Measurements from ENCODE around the gene GNB1. TPM values are rescaled to one million over a fixed set of nuclear protein-coding genes. Genes with fewer than 3 reads are reported as not detected.
"Not testable (repeated sequence)": the region's sequence is repeated elsewhere in the genome, so short reads cannot be mapped to it uniquely, and the experiment has no call there.

The GNB1 gene
- total RNA-seq, 1 experiment from 2014 or later: 74.5 TPM

DNA sequence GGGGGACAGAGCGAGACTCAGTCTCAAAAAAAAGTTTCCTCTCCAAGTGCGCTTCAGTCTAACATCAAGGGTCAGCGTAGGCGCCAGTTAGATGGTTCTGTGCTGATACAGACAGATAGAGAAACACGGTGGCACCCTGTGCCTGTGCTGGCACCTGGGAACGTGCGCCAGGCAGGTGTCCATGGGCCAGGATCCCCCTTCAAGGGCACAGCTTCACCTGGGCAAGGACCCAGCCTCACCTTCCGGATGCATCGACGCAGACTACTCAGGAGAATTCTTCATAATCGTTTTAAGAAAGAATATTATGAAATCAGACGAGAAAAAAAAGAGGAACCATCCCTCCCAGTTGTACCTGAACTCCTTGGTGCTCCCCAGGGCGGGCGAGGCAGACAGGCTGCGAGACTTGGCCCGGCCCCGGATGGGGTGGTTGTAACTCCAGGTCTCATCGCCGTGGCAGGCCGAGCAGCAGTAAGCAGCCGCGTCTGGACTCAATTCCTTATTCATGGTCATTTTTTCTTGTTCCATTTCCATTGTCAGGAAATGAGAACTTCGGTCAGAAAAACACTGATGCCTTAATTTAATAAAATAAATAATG, 125.9 kb downstream of the GNB1 start:
- DNase-seq (ENCODE audit: low read depth): no peak

DNA sequence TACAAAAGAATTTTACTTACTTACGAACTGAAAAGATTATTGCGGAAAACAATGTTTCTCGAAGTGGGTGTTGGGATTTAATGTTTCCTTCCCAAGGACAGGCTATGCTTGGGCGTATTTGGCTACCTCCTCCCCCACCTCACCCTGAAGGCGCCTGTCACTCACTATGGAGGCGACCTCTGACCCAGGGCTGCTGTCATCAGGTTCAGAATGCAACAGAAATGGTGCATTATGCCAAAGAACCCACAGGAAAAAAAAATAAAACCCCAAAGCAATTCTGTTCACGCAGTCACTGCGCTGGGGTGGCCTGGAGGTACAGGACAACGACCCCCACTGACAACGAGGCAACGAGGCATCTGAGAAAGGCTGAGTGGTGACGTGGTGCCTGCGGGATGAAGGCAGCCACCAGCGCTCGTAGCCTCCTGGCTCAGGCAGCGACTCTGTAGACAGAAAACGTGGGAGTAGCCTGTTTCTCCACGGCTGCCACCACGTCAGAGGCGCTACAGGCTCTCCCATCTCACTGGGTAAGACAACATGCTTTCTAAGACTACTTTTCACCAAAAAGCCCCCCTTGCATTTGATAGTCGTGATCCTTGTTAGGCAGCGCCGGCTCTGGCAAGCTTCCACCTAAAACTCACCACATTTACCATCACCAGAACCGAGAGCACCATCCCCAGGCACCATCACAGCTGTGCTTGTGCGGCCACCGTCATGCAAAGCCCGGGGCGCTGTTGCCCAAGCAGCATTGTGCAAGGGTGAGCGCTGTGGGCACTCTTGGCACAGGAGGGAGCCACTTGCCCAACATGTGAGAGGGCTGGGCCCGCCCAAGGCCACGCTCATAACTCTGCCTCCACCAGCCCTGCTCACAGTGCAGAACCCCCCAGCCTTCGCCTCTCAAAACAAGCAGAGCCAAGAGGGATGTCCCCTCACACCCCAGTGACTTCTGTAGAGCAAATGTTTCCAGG, 126.9 kb downstream of the GNB1 start:
- no peak for DNase-seq (ENCODE audit: low read depth)

DNA sequence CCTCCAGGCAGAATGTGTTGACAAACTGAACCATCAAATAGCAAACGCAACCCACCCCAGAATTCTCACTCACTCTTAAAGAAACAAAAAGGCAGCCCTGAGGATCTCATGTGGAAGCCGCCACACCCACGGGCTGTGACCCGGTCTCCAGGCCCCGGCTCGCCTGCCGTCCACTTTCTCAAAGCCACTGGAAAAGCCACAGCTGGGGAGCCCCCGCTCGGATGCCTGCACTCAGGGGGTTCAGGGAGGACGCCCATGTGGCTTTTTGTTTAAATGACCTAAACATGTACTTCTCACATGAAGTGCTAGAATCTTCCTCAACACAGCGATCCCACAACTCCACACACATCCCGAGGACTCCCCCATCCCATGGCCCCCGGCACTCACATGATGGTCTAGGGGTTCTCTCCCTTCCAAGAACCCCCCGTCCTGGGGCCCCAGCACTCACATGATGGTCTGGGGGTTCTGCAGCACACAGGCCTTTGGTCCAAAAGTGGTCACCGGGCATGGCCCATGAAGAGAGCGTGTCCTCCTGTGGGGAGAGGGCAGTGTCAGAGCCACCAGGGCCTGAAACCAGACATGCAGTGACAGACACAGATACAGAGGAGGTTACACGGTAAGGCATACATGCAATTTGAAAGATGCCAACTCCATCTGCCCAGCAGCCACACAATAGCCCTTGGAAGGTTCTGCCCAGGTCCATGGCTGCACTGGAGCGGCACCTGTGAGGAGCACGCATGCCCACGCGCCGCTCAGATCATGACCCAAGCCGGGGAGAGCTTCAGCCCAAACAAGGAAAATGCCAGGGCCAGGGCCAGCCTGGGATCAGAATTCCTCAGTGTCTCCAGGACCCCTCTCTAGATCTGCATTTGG, 129.1 kb downstream of the GNB1 start:
- DNase-seq (ENCODE audit: low read depth): no peak

DNA sequence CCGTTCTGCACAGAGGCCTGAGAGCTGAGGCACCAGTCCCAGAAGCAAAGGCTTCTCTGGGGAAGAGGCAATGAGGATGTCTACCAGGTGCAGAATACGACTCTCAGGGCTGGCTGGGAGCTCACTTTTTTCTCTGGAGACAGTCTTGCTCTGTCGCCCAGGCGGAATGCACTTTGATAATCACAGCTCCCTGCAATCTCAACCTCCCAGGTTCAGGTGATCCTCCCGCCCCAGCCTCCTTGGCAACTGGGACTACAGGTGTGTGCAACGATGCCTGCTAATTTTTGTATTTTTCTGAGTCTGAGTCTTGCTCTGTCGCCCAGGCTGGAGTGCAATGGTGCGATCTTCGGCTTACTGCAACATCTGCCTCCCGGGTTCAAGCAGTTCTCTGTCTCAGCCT, 130.2 kb downstream of the GNB1 start:
- no peak for DNase-seq (ENCODE audit: low read depth)

DNA sequence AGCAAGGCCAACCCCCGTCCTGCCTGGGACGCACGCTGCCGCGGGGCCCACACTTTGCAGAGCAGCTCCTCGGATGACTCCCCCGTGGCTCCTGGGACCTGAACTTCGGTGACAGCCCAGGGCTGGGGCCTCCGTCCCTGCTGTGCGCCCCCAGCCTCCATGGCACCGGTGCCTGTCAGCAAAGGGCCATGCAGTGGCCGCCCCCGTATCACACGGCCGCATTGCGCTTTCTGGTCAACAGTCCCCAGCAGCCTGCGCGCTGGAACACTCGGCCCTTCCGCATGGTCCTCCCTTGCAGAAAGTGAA, 130.6 kb downstream of the GNB1 start:
- DNase-seq (ENCODE audit: low read depth): no peak

DNA sequence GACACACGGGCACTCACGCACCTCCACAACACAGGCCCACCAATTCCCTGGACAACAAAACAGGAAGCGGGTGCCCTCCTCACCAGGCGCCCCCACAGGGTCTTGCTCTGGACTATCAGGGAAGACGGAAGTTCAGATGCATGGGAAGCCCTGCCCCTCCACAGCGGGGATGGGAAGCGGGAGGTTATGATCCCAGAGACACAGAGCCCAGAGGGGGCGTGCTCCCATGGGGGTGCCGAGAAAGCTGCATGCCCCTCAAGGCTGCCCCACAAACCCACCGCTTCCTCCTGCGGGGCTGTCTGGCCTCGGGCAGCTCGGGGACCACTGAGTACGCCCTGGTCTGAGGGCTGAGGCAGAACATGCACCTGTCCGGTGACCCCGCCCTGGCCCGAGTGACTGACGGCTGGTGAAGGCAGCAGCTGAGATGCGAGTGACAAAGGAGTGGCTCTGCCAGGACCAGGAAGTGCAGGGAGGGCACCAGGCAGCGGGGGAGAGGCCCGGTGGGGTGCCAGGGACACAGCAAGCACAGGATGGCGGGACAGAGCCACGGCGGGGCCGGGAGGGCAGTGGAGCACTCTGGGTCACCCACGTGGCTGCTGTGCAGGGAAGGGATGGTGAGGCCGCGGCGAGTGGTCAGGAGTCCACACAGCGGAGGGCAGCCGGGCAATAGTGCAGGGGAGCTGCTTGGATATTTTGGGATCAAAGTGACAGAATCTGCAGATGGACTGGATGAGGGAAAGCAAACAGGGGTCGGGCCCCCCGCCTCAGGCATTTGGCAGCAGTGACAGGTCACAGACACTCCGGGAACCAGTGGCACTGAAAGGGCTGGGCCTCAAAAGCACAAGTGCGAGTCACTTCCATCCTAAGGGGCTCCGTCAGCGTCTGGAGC, 131.2 kb downstream of the GNB1 start:
- no peak for DNase-seq (ENCODE audit: low read depth)

DNA sequence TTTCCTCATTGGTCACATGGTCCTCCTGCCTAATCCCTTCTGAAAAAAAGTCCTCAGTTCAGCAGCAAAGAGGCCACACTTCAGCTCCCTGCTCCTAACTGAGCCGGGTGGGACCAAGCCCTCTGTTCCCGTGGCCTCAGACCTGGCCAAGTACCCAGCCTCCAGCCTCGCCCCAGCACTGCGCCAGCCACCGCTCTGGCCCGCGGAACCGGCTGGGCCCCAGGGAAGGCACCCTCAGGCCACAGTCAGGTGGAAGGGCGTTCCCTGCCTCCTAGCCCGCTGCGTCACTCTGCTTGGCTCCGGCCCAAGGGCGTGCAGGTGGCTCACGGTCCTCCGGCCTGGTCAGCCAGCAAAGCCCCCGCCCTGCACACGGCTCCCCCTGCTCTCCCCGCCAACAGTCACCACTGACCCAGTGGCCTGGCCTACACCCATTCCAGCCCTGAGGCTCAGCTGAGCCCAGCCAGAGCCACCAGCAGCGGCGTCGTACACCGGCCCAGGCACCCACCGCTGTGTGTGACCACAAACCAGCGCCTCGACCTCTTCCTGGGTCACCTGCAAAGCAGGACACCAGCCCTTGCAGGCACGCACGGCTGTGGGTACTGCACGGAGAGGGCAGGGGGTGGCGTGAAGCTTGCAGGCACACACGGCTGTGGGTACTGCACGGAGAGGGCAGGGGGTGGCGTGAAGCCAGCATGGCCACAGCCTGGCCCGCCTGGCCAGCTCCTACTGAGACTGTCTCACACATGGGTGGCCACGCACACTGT, 132.0 kb downstream of the GNB1 start:
- DNase-seq (ENCODE audit: low read depth): no peak

DNA sequence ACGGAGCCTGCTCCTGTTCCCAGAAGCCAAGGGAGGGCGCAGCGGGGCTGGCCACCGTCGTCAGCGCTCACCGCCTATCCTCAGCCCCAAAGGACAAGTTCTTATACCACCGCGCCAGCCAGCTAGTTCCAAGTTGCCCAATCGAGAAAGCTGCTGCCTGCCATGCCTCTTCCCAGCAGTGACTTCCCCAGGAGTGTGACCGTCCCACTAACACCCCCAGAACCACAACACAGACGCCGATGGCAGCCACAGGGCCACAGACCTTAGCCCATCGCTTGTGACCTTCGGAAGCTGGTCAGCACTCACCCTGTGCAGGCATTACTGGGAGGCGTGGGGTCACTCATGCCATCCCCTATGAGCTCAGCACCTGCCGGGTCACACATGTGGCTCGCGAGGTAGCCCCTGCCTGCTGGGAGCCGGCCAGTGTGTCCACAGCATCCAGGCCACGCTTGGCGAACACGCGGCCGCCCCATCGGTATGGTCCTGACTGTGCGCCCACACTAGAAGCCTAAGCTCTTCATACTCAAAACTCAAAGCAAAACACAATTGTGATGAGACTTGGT, 132.7 kb downstream of the GNB1 start:
- DNase-seq (ENCODE audit: low read depth): no peak

DNA sequence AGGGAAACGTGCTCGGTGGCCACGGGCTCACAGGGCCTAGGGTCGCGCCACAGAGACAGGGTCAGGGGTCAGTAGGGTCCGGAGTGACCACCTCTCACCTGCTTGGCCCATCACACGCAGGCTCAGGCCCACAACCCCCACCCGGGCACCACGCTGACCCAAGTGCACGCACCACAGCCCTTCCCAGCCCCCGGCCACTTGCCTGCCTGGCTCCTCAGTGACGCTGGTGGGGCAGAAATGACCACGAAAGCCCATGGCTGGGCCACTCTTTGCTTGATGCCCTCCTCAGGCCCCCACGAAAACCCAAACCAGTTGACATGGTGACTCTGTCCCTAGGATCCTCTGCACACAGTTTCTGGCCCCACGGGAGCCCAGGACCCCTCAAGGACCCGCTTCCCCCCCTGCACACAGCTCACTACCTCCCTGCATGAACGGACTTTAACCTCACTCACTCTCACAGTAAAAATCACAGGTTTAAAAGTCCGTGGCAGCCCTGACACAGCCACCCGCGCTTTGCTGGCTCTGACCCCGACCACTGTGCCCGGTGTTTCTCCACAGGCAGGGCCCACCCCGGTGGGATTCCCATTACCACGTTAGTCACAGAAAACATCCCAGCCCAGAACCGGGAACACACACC, 133.3 kb downstream of the GNB1 start:
- DNase-seq (ENCODE audit: low read depth): no peak

DNA sequence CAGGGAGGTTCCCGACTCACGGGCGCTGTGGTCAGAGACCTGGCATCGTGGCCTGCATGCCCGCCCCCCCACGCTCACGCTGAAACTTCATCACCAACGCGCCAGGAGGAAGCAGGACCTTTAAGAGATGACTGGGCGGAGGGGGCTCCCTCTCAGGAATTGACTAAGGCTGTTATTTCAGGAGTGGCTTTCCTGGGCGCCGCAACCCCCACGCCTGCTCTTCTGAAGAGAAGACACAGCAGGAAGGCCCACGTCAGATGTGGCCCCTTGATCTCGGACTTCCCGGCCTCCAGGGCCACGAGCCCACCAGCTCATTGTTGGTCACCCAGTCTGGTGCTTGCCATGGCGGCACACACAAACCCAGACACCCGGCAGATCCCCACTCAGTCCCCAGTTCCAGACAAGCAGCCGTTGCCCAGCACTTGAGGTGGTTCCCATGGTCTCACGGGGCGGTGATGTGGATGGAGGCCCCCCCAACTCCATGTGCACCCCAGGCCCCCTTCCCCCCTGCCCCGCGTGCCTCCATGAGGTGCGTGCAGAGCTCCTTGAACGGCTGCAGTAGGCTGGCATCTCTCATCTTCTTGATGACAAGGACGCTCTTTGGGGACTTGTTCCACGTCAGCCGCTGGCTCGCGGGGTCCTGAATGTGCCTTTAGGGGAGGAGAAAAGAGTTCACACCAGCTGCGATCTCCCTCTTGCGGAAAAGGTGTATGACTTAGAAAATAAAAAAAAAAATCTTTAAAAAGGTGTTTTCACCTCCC, 134.0 kb downstream of the GNB1 start:
- DNase-seq (ENCODE audit: low read depth): no peak

DNA sequence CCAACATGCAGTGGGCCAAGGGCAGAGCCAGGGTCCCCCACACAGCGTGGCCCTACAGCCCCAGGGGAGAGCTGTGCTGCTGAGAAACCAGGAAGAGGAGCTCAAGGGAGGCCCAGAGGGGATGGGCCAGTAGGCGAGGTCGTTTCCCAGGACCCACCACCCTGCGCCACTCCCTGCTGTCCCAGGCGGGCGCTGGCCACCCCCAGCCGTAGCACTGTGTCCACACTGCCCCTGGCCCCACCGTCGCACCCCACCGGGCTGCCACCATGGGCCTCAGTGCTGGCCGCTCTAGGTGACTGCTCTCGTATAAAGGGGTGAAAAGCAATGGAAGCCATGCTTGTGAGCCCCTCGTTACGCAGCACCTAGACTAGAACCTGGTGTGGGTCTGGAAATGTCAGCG, 135.0 kb downstream of the GNB1 start:
- no peak for DNase-seq (ENCODE audit: low read depth)

DNA sequence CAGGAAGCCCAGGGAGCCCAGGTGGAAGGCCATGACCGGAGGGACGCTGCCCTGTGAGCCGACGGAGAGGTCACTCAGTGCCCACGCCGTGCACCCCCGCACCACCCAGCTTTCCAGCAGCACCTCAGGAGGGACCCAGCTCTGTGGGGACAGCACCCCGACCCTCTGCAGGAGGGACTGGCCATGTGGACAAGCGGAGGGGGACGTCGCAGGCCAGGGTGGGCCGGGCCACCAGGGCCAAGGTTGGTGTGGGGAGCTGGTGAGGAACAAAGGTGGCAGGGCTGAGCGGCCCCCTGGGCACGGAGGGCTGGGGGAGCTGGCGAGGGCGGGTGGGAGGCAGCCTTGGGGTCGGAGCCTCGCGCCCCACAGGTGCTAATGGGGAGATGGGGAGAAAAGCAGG, 135.5 kb downstream of the GNB1 start:
- DNase-seq (ENCODE audit: low read depth): no peak

DNA sequence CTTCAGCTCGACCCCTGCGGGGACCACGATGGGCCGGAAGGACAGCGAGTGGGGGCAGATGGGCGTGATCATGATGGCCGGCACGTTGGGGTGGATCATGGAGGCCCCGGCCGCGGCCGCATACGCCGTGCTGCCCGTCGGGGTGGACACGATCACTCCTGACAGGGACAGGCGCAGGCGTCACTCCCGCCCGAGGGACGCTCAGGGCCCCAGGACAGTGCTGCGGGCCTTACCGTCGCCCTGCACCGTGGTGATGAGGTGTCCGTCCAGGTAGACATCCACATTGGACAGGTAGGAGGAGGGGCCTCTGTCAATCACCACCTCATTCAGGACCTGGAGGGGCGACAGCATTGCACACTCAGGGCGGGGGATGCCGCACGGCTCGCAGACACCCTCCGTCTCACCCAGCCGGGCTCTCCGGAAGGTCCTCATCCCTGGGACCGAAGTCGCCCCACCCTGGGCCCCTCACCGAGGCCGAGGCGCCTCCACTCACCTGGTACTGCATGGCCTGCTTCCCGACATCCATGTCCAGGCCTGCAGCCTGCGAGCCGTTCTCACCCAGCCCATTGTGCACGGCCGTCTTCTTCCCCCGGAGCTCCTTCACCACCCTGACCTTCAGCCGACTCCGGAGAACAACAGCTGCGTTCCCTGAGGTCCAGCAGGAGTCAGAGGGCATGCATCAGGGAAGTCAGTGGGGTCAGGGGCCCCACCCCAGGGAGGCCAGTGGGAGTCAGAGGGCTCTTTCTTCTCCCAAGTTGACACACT, 136.7 kb downstream of the GNB1 start:
- no peak for DNase-seq (ENCODE audit: low read depth)

DNA sequence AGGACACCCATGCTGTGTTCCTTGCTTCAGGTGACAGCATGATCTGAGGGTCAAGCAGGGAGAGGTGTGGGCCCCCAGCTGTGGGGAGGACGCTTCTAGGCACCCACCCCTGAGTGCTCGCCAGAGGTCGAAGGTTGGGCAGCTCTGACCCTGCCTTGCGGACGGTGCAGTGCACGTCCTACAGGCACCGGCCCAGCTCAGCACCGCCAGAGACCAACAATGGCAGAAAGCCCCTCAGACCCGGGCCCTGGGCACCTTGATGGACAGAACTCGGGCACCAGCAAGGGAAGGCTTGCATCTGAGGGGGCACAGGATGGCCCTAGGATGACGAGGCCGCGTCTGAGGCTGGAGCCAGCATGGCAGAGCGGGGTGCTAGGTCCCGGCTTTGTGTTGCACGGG, 137.3 kb downstream of the GNB1 start:
- DNase-seq (ENCODE audit: low read depth): no peak

DNA sequence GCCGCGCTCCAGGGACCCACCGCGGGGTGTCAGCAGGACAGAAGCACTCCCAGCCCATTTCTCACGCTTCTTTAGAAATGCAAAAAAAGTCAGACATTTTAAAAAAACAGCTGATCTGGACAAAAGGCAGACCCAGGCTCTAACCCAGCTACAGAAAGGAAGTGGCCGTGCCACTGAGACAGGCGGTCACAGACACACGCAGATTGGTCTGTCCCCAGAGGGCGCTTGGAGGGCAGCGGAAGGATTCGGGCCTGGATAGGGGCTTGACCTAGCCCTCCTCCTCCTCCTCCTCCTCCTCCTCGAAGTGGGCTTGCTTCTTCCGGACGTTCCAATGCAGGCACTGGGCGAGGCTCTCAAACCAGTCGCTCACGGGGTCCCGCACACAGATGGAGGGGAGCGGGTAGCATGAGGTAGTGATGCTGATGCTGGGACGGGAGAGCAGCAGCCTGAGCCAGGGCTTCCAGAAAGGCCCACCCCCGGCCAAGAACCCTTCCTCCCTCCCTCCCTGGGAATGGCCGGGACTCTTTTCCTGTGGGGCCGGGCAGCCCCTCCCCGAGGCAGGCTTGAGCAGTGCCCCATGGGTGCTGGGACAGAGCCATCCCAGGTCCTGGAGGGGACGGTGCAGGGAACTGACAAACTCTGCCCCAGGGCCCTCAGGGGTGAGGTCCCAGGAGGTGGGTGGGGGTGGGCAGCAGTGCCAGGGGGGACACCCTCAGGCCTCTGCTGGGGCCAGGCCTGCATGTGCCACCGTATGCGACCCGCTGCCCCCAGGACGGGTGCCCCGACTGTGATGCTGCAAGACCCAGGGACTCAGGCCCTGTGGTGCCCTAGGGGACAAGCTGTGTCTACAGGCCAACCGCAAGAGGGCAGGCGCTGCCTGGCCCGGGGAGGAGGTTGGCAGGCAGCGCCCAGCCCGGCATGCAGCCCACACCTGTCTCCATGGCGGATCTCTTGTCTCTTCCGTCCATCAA, 138.0 kb downstream of the GNB1 start:
- DNase-seq (ENCODE audit: low read depth): no peak

DNA sequence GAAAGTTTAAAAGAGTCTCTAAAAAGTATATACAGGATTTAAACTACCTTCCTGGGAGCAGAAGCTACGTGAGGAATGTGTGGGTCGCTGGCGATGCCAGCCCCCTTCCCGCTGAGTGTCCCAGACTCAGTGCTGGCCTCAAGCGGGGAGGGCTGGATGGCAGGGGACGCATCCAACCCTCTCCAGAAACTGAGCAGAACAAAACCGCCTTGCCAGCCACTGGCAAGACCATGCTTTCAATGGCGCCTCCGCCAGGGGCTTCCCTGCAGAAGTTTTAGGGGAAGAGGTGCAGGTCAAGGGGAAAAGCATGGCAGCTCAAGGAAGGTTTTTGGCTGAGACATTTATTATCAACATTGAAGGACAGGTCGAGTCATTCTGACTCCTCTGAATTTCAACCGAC, 138.7 kb downstream of the GNB1 start:
- DNase-seq (ENCODE audit: low read depth): no peak

DNA sequence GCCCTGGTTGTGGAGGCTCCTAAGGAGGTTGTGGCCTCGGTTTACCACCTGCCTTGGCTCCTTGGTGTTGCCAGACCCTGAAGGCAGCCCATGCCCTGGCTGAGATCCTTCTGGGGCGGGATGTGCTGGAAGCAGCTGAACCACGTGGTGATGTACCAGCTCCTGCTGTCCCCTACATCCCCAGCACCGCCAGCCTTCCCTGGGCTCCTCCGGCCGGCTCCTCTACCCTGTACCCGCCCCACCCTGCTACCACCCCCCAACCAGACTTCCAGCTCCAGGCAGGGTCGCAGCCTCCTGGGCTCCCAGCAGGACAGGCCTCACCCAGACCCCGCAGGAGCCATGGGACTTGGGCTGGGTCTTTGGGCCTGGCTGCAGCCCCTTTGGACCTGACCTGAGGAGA, 140.9 kb downstream of the GNB1 start:
- not testable (repeated sequence) for DNase-seq (ENCODE audit: low read depth)

Data from HT1080 (cell line).